Mucosa of rectum (tissue), 2 donors: ENCODE results near the gene HTR2A.

ENCODE experiments used
- H3K27ac ChIP-seq, 2 donors: one replicate each; pipeline ENCODE4 v1.7.0; 2013; ENCODE audit warnings: inconsistent platforms in 2 of 2, low read depth in 2 of 2, low read length in 2 of 2
- H3K27me3 ChIP-seq, 2 donors: one replicate each; pipeline ENCODE4 v1.7.0; 2013; ENCODE audit warnings: low read length in 2 of 2; ENCODE audit not compliant: control insufficient read depth in 2 of 2, insufficient read depth in 2 of 2
- H3K36me3 ChIP-seq, 2 donors: one replicate each; pipeline ENCODE4 v1.7.0; 2013; ENCODE audit warnings: low read length in 2 of 2; ENCODE audit not compliant: control insufficient read depth in 2 of 2, insufficient read depth in 2 of 2
- H3K4me1 ChIP-seq, 2 donors: one replicate each; pipeline ENCODE4 v1.7.0; 2013; ENCODE audit warnings: low read length in 2 of 2, mild to moderate bottlenecking in 1 of 2; ENCODE audit not compliant: control insufficient read depth in 2 of 2, insufficient read depth in 2 of 2
- H3K4me3 ChIP-seq, 2 donors: one replicate each; pipeline ENCODE4 v1.7.0; 2013; ENCODE audit warnings: low read length in 2 of 2
- H3K9ac ChIP-seq, 2 donors: one replicate each; pipeline ENCODE4 v1.7.0; 2013; ENCODE audit warnings: low read length in 2 of 2, low read depth in 1 of 2, mild to moderate bottlenecking in 1 of 2
- H3K9me3 ChIP-seq, 2 donors: one replicate each; pipeline ENCODE4 v1.7.0; 2013; ENCODE audit warnings: low read length in 2 of 2; ENCODE audit not compliant: control insufficient read depth in 2 of 2
- donor health status: healthy.
- donor health status: Normal muscosa, but diverticular disease.

HTR2A gene

GRCh38 chr13:46905249-46905648 lies 8.4 kb upstream of the HTR2A start:
- no peaks in the 10 kb centered on the region for H3K27me3 ChIP-seq
- H3K9ac ChIP-seq: no peak overlapping the region
- no peak overlapping the region for H3K27ac ChIP-seq
- no peak overlapping the region for H3K4me3 ChIP-seq
- H3K36me3 ChIP-seq: no peaks in the 10 kb centered on the region
- H3K9me3 ChIP-seq: no peaks in the 10 kb centered on the region
- no peaks in the 10 kb centered on the region for H3K4me1 ChIP-seq

GRCh38 chr13:46903748-46904147 lies 6.9 kb upstream of the HTR2A start:
- no peaks in the 10 kb centered on the region for H3K27me3 ChIP-seq
- no peaks in the 10 kb centered on the region for H3K36me3 ChIP-seq
- H3K27ac ChIP-seq: no peak overlapping the region
- H3K9ac ChIP-seq: no peak overlapping the region
- no peaks in the 10 kb centered on the region for H3K4me1 ChIP-seq
- H3K4me3 ChIP-seq: no peak overlapping the region
- H3K9me3 ChIP-seq: no peaks in the 10 kb centered on the region

GRCh38 chr13:46901721-46902120 lies 4.9 kb upstream of the HTR2A start:
- Histone ChIP-seq H3K9ac (no peak overlapping the region), H3K36me3 (no peaks in the 10 kb centered on the region), H3K4me3 (no peak overlapping the region), H3K4me1 (no peaks in the 10 kb centered on the region), H3K9me3 (no peaks in the 10 kb centered on the region), H3K27me3 (peaks cover 0 to 2% of the 10 kb centered on the region in 2 donors), H3K27ac (no peak overlapping the region)

GRCh38 chr13:46899801-46900200 lies 2.9 kb upstream of the HTR2A start:
- Histone ChIP-seq H3K9me3 (no peaks in the 10 kb centered on the region), H3K27ac (no peak overlapping the region), H3K36me3 (no peaks in the 10 kb centered on the region), H3K4me1 (no peaks in the 10 kb centered on the region), H3K4me3 (no peak overlapping the region), H3K27me3 (peaks cover 0 to 4% of the 10 kb centered on the region in 2 donors), H3K9ac (no peak overlapping the region)

- Histone ChIP-seq H3K4me1 (no peaks in the 10 kb centered on the region), H3K9ac (no peak overlapping the region), H3K36me3 (no peaks in the 10 kb centered on the region), H3K9me3 (no peaks in the 10 kb centered on the region), H3K27me3 (peaks cover 10% of the 10 kb centered on the region in 2 donors), H3K27ac (peak overlapping the region in 1 of 2 donors; percentile 16), H3K4me3 (peak overlapping the region in 1 of 2 donors; percentile 44)
These were observed 1.5 kb downstream of the HTR2A start for GRCh38 chr13:46895381-46895780.

GRCh38 chr13:46894568-46894967 lies 2.3 kb downstream of the HTR2A start:
- H3K4me1 ChIP-seq: no peaks in the 10 kb centered on the region
- H3K9me3 ChIP-seq: no peaks in the 10 kb centered on the region
- no peak overlapping the region for H3K27ac ChIP-seq
- peak overlapping the region; percentile 65 to 78 for H3K4me3 ChIP-seq
- H3K9ac ChIP-seq: peak overlapping the region in 1 of 2 donors; percentile 57
- no peaks in the 10 kb centered on the region for H3K36me3 ChIP-seq
- H3K27me3 ChIP-seq: peaks cover 10% of the 10 kb centered on the region in 2 donors

- no peak overlapping the region for H3K27ac ChIP-seq
These were observed 2.9 kb downstream of the HTR2A start for GRCh38 chr13:46893798-46894560.

GRCh38 chr13:46893221-46893740 lies 3.6 kb downstream of the HTR2A start:
- Histone ChIP-seq H3K4me1 (no peaks in the 10 kb centered on the region), H3K9ac (no peak overlapping the region), H3K36me3 (no peaks in the 10 kb centered on the region), H3K9me3 (no peaks in the 10 kb centered on the region), H3K4me3 (peak overlapping the region in 1 of 2 donors; percentile 78), H3K27ac (no peak overlapping the region), H3K27me3 (peaks cover 10% of the 10 kb centered on the region in 2 donors)

More at GRCh38 chr13:46893798-46894560, 2.9 kb downstream of the HTR2A start:
- Histone ChIP-seq H3K4me3 (peak overlapping the region; percentile 65 to 78), H3K9me3 (no peaks in the 10 kb centered on the region), H3K4me1 (no peaks in the 10 kb centered on the region), H3K27me3 (peaks cover 10% of the 10 kb centered on the region in 2 donors), H3K36me3 (no peaks in the 10 kb centered on the region), H3K9ac (peak overlapping the region; percentile 47 to 57)

- Histone ChIP-seq H3K27ac (no peak overlapping the region), H3K36me3 (no peaks in the 10 kb centered on the region), H3K27me3 (peaks cover 0 to 3% of the 10 kb centered on the region in 2 donors), H3K9me3 (no peaks in the 10 kb centered on the region), H3K9ac (no peak overlapping the region), H3K4me1 (no peaks in the 10 kb centered on the region), H3K4me3 (no peak overlapping the region)
These were observed 11.8 kb downstream of the HTR2A start for GRCh38 chr13:46885018-46885417.

- Histone ChIP-seq H3K9me3 (no peaks in the 10 kb centered on the region), H3K36me3 (no peaks in the 10 kb centered on the region), H3K9ac (no peak overlapping the region), H3K27me3 (peaks cover 0 to 3% of the 10 kb centered on the region in 2 donors), H3K4me1 (no peaks in the 10 kb centered on the region), H3K27ac (no peak overlapping the region), H3K4me3 (no peak overlapping the region)
These were observed 12.3 kb downstream of the HTR2A start for GRCh38 chr13:46884531-46884930.
